Fibroblast of lung (primary cell): ENCODE measurements around the gene SUV39H1.

Experiments used
- EZH2 ChIP-seq: IDR thresholded peaks from 2 replicates; pipeline ENCODE4 v1.5.1; 2012; ENCODE audit warnings: low read length, control low read depth, mild to moderate bottlenecking; ENCODE audit errors: missing control alignments
- TF ChIP-seq, protein P1 (sequence below), 2 donors: IDR thresholded peaks in 1 of 2; conservative IDR thresholded peaks in 1 of 2; 1 replicate in 1 of 2; 2 replicates in 1 of 2; pipeline ENCODE4 v1.5.1; 2011 to 2012; ENCODE audit warnings: low read length in 2 of 2, control low read depth in 1 of 2, inconsistent platforms in 1 of 2, low read depth in 1 of 2, mild to moderate bottlenecking in 1 of 2

DNA sequence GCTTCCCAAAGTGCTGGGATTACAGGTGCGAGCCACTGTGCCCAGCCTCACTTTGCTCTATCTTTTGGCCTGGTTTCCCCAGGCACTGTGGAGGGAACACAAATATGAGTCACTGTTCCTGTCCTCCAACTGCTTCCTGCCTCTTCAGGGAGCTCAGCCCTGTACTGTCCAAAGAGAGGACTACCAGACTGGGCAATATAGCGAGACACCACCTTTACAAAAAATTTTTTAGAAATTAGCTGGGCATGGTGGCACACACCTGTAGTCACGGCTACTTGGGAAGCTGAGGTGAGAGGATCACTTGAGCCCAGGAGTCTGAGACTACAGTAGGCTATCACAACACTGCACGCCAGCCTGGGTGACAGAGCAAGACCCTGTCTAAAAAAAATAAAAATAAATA, 29.9 kb upstream of the SUV39H1 start:
- TF ChIP-seq, protein P1, sequence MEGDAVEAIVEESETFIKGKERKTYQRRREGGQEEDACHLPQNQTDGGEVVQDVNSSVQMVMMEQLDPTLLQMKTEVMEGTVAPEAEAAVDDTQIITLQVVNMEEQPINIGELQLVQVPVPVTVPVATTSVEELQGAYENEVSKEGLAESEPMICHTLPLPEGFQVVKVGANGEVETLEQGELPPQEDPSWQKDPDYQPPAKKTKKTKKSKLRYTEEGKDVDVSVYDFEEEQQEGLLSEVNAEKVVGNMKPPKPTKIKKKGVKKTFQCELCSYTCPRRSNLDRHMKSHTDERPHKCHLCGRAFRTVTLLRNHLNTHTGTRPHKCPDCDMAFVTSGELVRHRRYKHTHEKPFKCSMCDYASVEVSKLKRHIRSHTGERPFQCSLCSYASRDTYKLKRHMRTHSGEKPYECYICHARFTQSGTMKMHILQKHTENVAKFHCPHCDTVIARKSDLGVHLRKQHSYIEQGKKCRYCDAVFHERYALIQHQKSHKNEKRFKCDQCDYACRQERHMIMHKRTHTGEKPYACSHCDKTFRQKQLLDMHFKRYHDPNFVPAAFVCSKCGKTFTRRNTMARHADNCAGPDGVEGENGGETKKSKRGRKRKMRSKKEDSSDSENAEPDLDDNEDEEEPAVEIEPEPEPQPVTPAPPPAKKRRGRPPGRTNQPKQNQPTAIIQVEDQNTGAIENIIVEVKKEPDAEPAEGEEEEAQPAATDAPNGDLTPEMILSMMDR (conservative IDR thresholded peaks at IDR 0.05 in 1 of 2, IDR thresholded peaks at IDR 0.05 in 1 of 2; ENCODE audit: low read depth in 1 of 2, low read length in 2 of 2), result no peak
- TF ChIP-seq EZH2, result no peak
